ENCODE measurements around the gene SATB2.

The SATB2 gene

DNA sequence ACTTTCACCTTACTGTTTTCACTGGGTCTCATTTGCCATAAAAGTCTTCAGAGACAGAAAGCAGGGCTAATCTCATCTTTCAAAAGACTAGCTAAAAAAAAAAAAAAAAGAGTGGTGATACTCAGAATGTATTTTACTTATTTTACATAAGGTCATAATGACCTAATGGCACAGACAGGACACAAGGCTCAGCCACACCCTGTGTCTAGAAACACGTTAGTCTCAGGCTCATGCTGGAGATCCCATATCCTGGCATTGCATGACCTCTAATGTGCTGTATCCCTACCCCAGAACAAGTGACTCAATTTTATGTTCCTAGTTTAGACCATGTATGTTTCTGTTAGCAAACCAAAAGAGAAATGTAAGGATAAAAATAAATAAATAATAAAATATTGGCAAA lies 115.4 kb downstream of the SATB2 start:
- Histone ChIP-seq H3K79me2 (ENCODE audit: insufficient read depth, low read length) (no peaks in the 10 kb centered on the region), H3K4me2 (ENCODE audit: low read length) (no peak overlapping the region; the same call in 1 of the 2 replicates), H3K4me3 (ENCODE audit: low read depth, low read length, poor library complexity, severe bottlenecking) (no peak overlapping the region), H3K9me2 (ENCODE audit: low read depth, low read length) (no peaks in the 10 kb centered on the region), H3K27ac (ENCODE audit: low read depth, low read length, poor library complexity, severe bottlenecking) (peak overlapping the region; percentile 81), H3K9ac (ENCODE audit: low read length) (no peak overlapping the region), H3K9me3 (ENCODE audit: low read length) (no peaks in the 10 kb centered on the region), H3F3A (ENCODE audit: insufficient read depth, low read length) (no peaks in the 10 kb centered on the region), H3K27me3 (ENCODE audit: insufficient read depth, low read length) (no peaks in the 10 kb centered on the region), H4K20me1 (ENCODE audit: insufficient read depth, low read length) (no peaks in the 10 kb centered on the region), H3K36me3 (ENCODE audit: insufficient read depth, low read length) (peaks cover 33% of the 10 kb centered on the region), H2AFZ (ENCODE audit: low read length) (no peak overlapping the region), H3K4me1 (ENCODE audit: insufficient read depth, low read length, severe bottlenecking) (peaks cover 87% of the 10 kb centered on the region)
- TF ChIP-seq, protein P1, sequence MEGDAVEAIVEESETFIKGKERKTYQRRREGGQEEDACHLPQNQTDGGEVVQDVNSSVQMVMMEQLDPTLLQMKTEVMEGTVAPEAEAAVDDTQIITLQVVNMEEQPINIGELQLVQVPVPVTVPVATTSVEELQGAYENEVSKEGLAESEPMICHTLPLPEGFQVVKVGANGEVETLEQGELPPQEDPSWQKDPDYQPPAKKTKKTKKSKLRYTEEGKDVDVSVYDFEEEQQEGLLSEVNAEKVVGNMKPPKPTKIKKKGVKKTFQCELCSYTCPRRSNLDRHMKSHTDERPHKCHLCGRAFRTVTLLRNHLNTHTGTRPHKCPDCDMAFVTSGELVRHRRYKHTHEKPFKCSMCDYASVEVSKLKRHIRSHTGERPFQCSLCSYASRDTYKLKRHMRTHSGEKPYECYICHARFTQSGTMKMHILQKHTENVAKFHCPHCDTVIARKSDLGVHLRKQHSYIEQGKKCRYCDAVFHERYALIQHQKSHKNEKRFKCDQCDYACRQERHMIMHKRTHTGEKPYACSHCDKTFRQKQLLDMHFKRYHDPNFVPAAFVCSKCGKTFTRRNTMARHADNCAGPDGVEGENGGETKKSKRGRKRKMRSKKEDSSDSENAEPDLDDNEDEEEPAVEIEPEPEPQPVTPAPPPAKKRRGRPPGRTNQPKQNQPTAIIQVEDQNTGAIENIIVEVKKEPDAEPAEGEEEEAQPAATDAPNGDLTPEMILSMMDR (IDR thresholded peaks at IDR 0.05; ENCODE audit: low read length): no peak
- TF ChIP-seq EZH2 (IDR thresholded peaks at IDR 0.05; ENCODE audit: borderline replicate concordance, low read length): no peak

- no peaks in the 10 kb centered on the region for H3K9me2 ChIP-seq (ENCODE audit: low read depth, low read length)
- no peaks in the 10 kb centered on the region for H3F3A ChIP-seq (ENCODE audit: insufficient read depth, low read length)
- no peaks in the 10 kb centered on the region for H4K20me1 ChIP-seq (ENCODE audit: insufficient read depth, low read length)
- no peak overlapping the region for H3K4me3 ChIP-seq (ENCODE audit: low read depth, low read length, poor library complexity, severe bottlenecking)
- no peaks in the 10 kb centered on the region for H3K9me3 ChIP-seq (ENCODE audit: low read length)
- H3K27ac ChIP-seq (ENCODE audit: low read depth, low read length, poor library complexity, severe bottlenecking): peak overlapping the region; percentile 81
- peaks cover 97% of the 10 kb centered on the region for H3K4me1 ChIP-seq (ENCODE audit: insufficient read depth, low read length, severe bottlenecking)
- no peaks in the 10 kb centered on the region for H3K79me2 ChIP-seq (ENCODE audit: insufficient read depth, low read length)
- H2AFZ ChIP-seq (ENCODE audit: low read length): no peak overlapping the region
- peak overlapping the region; percentile 25; the same call in 1 of the 2 replicates for H3K9ac ChIP-seq (ENCODE audit: low read length)
- H3K36me3 ChIP-seq (ENCODE audit: insufficient read depth, low read length): peaks cover 21% of the 10 kb centered on the region; the same call in 1 of the 2 replicates
- H3K27me3 ChIP-seq (ENCODE audit: insufficient read depth, low read length): no peaks in the 10 kb centered on the region
- TF ChIP-seq EZH2 (IDR thresholded peaks at IDR 0.05; ENCODE audit: borderline replicate concordance, low read length): no peak
- TF ChIP-seq, protein P1 (IDR thresholded peaks at IDR 0.05; ENCODE audit: low read length): no peak
- no peak overlapping the region; the same call in 1 of the 2 replicates for H3K4me2 ChIP-seq (ENCODE audit: low read length)
Measured at GRCh38 chr2:199341123-199341522, 116.6 kb downstream of the SATB2 start.

- Histone ChIP-seq H3K9me3 (ENCODE audit: low read length) (no peaks in the 10 kb centered on the region), H3K4me1 (ENCODE audit: insufficient read depth, low read length, severe bottlenecking) (peaks cover 100% of the 10 kb centered on the region), H3K36me3 (ENCODE audit: insufficient read depth, low read length) (peaks cover 17% of the 10 kb centered on the region; the same call in 1 of the 2 replicates), H3K9ac (ENCODE audit: low read length) (peak overlapping the region; percentile 18; the same call in 1 of the 2 replicates), H3K27me3 (ENCODE audit: insufficient read depth, low read length) (no peaks in the 10 kb centered on the region), H3K4me2 (ENCODE audit: low read length) (peak overlapping the region; percentile 35; the same call in 1 of the 2 replicates), H2AFZ (ENCODE audit: low read length) (no peak overlapping the region), H3K79me2 (ENCODE audit: insufficient read depth, low read length) (no peaks in the 10 kb centered on the region), H3K9me2 (ENCODE audit: low read depth, low read length) (no peaks in the 10 kb centered on the region), H3K4me3 (ENCODE audit: low read depth, low read length, poor library complexity, severe bottlenecking) (no peak overlapping the region), H3F3A (ENCODE audit: insufficient read depth, low read length) (no peaks in the 10 kb centered on the region), H4K20me1 (ENCODE audit: insufficient read depth, low read length) (no peaks in the 10 kb centered on the region), H3K27ac (ENCODE audit: low read depth, low read length, poor library complexity, severe bottlenecking) (peak overlapping the region; percentile 81)
- TF ChIP-seq, protein P1 (IDR thresholded peaks at IDR 0.05; ENCODE audit: low read length): no peak
- no peak for TF ChIP-seq EZH2 (IDR thresholded peaks at IDR 0.05; ENCODE audit: borderline replicate concordance, low read length)
Measured at GRCh38 chr2:199339891-199340605, 117.7 kb downstream of the SATB2 start.

Measured in OCI-LY1 (cell line).